ENCODE measurements around the gene CCL8. TPM values are rescaled to one million over a fixed set of nuclear protein-coding genes. Genes with fewer than 3 reads are reported as not detected.
"Not testable (repeated sequence)": the region's sequence is repeated elsewhere in the genome, so short reads cannot be mapped to it uniquely, and the experiment has no call there.

The CCL8 gene
- total RNA-seq, 1 donor from 2014 or later = 0.13 TPM

DNA sequence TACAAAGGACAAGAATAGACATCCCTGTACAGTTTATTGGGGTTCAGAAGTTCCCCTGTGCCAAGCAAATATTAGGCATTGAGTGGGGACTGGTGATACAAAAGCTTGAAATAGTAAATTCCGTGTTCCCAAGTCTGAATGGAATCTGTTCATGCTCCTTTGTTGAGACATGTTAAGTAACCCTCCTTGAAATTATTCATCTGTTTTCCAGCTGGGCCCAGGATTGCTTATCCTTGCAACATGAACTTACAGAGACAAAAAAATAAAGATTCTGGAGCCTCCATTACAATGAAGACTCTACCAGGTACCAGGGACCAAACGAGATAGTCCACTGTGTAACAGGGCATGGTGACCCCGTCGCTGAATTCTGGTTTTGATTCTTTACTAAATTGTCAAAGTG, 6.1 kb upstream of the CCL8 start:
- no peak for DNase-seq (ENCODE audit: low read depth in 2 of 2)

DNA sequence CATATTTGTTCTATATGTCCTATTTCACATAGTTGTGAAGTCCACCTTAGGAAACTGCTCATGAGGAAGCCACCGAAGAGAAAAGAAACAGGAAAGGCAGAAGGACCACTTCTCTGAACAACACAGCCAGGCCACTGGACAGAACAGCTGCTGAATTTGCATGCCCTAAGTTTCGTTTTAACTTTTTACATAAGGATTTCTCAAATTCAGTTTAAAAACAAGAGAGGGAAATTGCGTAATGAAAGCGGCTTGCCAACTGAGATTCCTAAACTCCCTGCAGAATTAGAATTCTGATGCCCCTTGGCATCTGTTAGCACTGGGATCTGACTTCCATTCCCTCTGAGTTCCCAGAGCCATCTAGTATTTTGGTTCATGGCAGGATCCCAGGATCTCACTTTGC, 5.0 kb upstream of the CCL8 start:
- peak; percentile 25 to 31 for DNase-seq (ENCODE audit: low read depth in 2 of 2)

DNA sequence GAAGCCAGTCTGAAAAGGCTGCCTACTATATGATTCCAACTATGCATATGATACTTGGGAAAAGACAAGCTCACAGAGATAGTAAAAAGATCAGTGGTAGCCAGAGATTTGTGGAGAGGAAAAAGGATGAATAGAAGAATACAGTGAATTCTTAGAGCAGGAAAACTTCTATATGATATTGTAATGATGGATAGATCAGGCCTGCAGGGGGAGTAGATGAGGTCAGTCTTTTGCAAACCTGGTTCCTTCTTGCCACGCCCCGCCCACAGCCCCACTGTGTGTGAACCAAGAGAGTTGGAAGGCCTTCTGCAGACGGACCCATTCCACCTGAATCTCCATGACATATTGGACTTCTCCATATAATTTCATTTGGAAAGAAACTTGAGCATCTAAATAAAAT, 761 bp upstream of the CCL8 start:
- no peak for DNase-seq (ENCODE audit: low read depth in 2 of 2)

DNA sequence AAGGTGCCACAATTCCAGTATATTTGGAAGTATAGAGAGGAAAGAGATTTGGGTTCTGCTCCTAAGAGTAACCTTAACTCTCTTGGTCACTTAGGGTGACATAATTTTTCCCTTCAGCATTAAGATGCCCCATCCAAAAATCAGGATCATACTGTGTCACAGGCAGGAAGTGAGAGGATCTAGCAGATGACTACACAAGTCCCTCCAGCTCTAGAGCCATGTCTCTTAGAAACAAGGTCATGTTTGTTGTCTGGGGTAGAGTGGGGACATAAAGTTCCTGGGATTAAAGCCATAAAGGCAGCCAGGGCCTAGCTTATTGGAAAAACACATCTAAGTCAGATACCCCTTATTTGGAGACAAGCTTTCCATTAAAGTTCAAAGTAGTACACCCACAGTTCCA, 2.7 kb downstream of the CCL8 start:
- no peak for DNase-seq (ENCODE audit: low read depth in 2 of 2)

- DNase-seq (ENCODE audit: low read depth in 2 of 2) = not testable (repeated sequence)
Observed at GRCh38 chr17:34327580-34327979, 8.3 kb downstream of the CCL8 start.

DNA sequence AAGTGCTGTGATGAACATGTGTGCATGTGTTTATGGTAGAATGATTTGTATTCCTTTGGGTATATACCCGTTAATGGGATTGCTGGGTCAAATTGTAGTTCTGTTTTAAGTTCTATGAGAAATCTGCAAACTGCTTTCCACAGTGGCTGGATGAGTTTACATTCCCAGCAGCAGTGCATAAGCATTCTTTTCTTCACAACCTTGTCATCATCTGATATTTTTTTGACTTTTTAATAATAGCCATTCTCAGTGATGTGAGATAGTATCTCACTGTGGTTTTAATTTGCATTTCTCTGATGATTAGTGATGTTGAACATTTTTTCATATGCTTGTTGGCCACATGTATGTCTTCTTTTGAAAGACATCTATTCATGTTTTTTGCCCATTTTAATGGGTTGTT, 18.5 kb downstream of the CCL8 start:
- no peak for DNase-seq (ENCODE audit: low read depth in 2 of 2)

DNA sequence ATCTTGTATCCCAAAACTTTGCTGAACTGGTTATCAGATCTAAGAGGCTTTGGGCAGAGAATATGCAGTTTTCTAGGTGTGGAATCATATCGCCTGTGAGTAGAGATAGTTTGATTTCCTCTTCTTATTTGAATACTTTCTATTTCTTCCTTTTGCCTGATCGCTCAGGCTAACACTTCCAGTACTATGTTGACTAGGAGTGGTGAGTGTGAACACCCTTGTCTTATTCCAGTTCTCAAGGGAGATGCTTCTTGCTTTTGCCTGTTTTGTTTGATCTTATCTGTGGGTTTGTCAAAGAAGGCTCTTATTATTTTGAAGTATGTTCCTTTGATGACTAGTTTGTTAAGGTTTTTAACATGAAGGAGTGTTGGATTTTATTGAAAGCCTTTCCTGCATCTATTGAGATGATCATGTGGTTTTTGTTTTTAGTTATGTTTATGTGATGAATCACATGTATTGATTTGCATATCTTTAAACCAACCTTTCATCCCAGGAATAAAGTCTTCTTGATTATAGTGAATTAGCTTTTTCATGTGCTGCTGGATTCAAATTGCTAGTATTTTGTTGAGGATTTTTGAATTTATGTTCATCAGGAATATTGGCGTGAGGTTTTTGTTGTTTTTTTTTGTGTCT, 20.0 kb downstream of the CCL8 start:
- DNase-seq (ENCODE audit: low read depth in 2 of 2) = no peak

DNA sequence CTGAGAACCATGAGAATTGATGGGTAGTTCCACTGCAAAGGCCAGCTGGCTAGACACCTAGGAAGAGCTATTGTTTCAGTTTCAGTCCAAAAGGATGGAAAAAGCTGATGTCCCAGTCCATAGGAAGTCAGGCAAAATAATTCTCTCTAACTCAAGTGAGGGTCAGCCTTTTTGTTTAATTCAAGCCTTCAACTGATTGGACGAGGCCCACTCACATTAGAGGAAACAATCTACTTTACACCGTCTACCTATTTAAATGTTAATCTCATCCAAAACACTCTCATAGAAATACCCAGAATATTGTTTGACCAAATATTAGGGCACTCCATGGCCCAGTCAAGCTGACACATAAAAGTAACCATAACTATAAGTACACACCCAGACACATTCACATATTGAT, 22.7 kb downstream of the CCL8 start:
- no peak for DNase-seq (ENCODE audit: low read depth in 2 of 2)

GRCh38 chr17:34347063-34347462, 27.8 kb downstream of the CCL8 start:
- no peak for DNase-seq (ENCODE audit: low read depth in 2 of 2)

GRCh38 chr17:34349751-34350150, 30.5 kb downstream of the CCL8 start:
- DNase-seq (ENCODE audit: low read depth in 2 of 2) = no peak

GRCh38 chr17:34351096-34351495, 31.9 kb downstream of the CCL8 start:
- DNase-seq (ENCODE audit: low read depth in 2 of 2) = no peak

- DNase-seq (ENCODE audit: low read depth in 2 of 2) = no peak
Observed at GRCh38 chr17:34352191-34352590, 33.0 kb downstream of the CCL8 start.

DNA sequence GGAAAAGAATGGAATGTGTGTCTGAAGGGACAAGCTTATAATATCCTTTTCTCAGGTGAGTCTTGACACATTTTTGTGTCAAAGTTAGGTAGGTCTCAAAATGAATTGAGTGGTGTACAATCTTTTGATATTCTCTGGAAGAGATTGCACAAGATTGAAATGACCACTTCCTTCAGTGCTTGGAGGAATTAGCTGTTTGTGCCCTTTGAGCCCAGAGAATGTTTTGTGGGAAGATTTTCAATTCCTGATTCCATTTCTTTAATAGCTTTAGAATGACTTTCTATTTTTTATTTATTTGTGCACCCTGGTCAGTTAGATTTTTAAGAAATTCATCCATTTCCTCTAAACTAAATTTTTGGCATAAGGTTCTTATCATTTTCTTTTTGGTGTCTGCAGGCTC, 35.4 kb downstream of the CCL8 start:
- no peak for DNase-seq (ENCODE audit: low read depth in 2 of 2)

GRCh38 chr17:34356194-34356593, 37.0 kb downstream of the CCL8 start, which contains the start of gene CCL13:
Gene CCL13 (plus strand): TSS chr17:34356480. CDS start chr17:34356527, 47 bp downstream.
- DNase-seq (ENCODE audit: low read depth in 2 of 2) = no peak

DNA sequence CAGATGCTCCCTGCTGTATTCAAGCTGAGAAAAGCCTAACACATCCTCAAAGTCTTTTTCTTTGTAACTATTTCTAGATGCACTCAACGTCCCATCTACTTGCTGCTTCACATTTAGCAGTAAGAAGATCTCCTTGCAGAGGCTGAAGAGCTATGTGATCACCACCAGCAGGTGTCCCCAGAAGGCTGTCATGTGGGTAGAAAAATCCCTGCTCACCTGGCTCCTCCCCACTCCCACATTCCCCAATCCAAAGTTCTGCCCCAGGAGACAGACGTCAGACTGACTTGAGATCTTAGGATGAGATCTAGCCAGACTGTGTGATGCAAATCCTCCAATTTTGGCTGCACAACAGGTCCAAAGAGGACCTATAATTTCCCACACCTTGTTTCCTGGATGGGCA, 38.2 kb downstream of the CCL8 start:
- no peak for DNase-seq (ENCODE audit: low read depth in 2 of 2)

GRCh38 chr17:34358631-34359030, 39.4 kb downstream of the CCL8 start:
- no peak for DNase-seq (ENCODE audit: low read depth in 2 of 2)

DNA sequence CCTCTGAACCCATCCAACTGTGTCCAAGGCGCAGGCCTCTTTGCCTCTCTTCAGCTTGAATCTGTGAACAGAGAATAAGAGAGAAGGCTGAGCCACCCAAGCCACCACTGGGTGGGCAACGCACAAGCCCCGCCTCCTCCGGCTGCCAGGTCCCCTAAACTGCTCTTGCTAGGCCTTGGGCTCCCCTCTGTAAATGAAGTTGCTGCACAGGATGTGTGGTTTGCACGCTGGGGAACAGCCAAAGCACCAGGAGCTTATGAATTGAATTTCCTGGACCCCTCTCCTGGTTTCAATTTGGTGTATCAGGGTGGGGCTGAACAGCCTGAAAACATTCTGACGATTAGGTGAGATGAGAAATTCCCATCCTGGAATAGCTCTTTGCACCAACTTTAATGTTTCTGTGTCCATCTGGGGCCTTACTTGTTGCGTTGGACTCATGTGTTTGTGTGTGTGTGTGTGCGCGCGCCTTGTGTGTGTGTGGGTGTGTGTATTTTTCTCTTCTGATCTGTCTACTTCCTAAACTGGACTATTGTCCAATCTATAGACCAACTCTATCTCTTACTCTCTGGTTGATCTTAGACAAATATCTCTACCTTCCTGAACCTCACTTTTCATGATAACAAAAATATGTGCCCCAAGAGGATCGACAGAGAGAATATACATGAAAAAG, 41.5 kb downstream of the CCL8 start:
- DNase-seq (ENCODE audit: low read depth in 2 of 2) = no peak

- peak; percentile 93 to 94 for DNase-seq (ENCODE audit: low read depth in 2 of 2)
Observed at GRCh38 chr17:34361478-34362061, 42.3 kb downstream of the CCL8 start.

DNA sequence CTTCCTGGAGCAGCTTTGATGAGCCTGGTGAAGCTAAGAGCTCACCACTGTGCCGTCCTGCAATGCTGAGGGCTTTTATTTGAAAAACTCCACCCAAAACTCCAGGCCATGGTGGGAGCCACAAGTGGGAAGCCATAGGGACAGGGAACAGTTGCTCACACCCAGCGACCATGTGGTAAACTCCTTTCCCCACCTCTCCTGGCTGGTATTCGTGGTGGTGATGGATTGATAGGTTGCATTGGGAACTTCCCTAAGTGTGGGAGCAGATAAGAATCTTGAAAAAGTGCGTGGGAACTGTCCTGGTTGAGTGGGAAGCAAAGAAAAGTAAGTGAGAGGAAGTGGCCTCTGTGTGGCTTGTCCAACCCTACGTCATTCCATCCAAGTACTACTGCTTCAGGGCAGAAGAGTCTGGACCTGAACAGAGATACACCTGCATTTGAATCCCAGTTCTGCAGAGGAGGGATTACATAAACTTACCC, 44.0 kb downstream of the CCL8 start, which contains the start of gene CCL1:
CCL1 (minus strand) TSS at position 51 of the 479 bp plus-strand sequence. CDS start 72 bp downstream, outside the sequence.
- no peak for DNase-seq (ENCODE audit: low read depth in 2 of 2)

- DNase-seq (ENCODE audit: low read depth in 2 of 2) = no peak
Observed at GRCh38 chr17:34364751-34365150, 45.5 kb downstream of the CCL8 start.

DNA sequence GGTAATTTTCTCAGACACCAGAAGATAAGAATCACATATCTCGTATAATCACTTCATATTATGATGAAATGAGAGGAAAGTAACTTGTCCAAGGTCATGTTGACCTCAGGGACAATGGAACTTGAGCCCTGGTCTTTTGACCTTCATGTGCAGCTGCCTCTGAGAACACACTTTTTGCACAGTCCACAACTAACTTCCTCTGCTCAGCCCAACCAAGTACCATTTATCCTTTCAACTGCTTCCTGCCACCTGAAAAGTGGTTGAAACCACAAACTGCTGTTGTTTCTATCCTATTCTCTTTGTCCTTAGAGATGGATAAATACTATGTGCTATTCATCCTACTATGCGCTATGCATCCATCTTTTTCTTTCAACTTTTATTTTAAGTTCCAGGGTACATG, 46.1 kb downstream of the CCL8 start:
- DNase-seq (ENCODE audit: low read depth in 2 of 2) = no peak

DNA sequence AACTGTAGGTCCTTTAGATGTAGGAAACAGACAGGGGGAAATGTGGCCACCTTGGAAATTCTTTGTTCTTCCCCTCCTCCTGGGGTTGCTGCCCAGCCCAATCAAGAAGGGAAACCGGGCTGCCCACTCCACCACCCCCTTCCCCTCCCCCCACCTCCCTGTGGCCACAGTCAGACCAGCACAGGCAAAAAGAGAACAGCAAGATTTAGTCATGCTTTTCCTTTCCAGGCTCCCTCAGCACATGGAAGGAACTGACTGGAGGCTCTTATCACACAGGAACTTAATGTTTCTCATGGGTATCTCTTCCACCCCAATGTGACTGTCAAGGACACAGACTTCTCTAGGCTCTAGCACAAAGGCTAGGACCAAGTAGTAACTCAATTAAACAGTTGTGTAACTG, 46.8 kb downstream of the CCL8 start:
- no peak for DNase-seq (ENCODE audit: low read depth in 2 of 2)
